Brain pericyte (primary cell): Measurements from ENCODE around the gene NECAB2.
"Not testable (repeated sequence)": the region's sequence is repeated elsewhere in the genome, so short reads cannot be mapped to it uniquely, and the experiment has no call there.

Experiments
- DNase-seq: peaks from one replicate; pipeline ENCODE4 v3.0.0-alpha.2; 2012; ENCODE audit warnings: low read depth, low spot score

NECAB2 gene

GRCh38 chr16:83936581-83937165, 31.4 kb upstream of the NECAB2 start:
- DNase-seq, result no peak

DNA sequence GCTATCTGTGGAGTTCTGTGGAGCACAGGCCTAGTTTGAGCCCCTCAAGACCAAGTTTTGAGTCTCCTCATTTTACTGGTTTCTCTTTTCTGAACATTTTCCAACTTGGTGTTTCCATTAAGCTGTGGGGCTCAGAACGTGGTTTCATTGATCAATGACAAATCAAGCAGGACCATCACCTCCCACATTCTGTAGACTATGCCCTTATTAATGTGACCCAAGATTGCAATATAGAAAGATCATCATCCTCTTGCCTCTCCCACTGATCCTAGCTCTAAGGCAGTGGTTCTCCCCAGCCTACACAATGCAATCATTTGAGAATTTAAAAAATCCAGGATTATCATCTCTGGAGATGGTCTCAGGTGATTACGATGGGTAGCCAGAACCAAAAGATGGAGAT, 30.8 kb upstream of the NECAB2 start:
- no peak for DNase-seq

GRCh38 chr16:83937922-83938885, 29.8 kb upstream of the NECAB2 start:
- DNase-seq, result no peak

DNA sequence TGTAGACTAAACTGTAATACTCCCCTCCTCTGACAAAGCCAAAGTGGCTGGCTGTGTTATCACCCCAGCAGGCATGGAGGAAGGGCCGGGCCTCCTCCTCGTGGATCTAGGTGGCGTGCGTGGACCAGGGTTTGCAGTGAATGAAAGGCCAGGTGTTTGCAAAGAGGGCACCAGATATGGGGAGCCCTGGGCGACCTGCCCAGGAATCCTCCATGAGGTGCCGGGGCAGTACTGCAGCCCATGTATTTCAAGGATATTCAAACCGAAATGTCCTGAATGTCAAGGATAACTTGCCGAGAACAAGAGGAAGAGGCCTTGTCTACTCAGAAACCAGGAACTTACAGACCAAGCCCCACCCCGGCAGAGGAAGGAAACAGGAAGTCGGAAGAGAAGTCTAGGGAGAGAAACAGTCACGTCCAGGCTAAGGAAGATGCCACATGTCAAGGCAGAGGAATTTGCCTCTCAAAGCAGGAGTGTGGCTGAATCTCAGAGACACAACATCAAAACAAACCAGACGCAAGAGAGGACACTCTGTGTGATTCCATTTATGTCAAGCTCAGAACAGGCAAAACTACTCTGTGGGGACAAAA, 28.7 kb upstream of the NECAB2 start:
- DNase-seq, result no peak

GRCh38 chr16:83940119-83940518, 27.9 kb upstream of the NECAB2 start:
- DNase-seq, result no peak

GRCh38 chr16:83940630-83941378, 27.2 kb upstream of the NECAB2 start:
- DNase-seq, result no peak

- not testable (repeated sequence) for DNase-seq
Measured at GRCh38 chr16:83941546-83941945, 26.5 kb upstream of the NECAB2 start.

DNA sequence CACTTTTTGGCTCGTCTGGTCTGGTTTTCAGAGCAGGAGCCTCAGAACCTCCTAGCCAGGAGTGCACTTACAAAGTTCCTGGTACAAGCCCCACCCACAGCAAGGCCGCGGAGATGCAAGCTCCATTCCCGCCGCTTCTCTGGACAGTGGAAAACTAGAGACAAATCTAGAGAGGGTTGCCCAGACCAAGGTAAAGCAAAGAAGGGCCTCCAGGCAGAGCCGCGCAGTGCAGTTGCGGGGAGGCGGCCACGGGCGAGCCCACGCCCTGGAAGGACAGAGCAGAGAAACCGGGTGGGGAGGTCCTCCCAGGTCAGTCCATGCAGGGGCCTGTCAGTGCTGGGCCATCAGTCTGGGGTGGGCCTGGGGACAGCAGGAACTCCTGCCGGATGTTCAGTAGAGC, 26.0 kb upstream of the NECAB2 start:
- DNase-seq, result no peak

- no peak for DNase-seq
Measured at GRCh38 chr16:83942815-83943515, 25.1 kb upstream of the NECAB2 start.

- no peak for DNase-seq
Measured at GRCh38 chr16:83943516-83944050, 24.5 kb upstream of the NECAB2 start.

GRCh38 chr16:83945587-83945986, 22.5 kb upstream of the NECAB2 start:
- no peak for DNase-seq

- DNase-seq, result no peak
Measured at GRCh38 chr16:83946154-83946780, 21.8 kb upstream of the NECAB2 start.

DNA sequence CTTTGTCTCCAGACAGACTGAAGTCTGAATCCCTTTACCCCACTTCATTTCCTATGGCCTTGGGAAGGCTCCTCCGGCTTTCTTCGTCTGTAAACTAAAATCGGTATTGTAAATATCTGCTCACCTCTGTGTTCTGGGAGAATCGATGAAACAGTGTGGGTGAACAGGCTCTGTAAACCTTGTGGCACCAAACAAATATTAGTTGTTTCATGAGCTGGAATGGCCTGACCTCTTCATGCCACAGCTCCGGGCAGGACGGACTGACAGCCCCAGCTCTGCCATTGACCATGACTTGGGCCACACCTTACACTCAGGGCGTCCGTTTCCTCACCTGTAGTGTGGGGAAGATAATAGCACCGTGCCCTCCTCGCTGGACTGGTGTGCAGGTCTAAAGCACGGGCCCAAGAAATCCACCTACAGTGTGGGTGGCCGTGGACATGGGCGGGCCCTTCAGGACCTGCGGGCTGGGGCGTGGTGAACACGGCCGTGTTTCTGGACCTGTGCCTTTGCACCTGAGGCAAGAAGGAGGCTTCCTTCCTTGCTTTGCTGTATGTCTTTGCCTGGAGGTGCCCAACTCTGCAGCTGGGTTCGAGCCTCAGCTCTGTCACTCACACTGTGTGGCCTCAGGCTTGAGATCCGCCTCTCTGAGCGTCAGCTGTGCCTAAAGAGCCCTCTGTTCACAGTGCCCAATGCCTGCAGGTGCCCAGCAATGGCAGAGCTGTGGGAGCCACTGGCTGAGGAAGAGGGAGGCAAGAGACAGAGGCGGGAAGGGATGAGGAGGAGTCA, 21.1 kb upstream of the NECAB2 start:
- no peak for DNase-seq

DNA sequence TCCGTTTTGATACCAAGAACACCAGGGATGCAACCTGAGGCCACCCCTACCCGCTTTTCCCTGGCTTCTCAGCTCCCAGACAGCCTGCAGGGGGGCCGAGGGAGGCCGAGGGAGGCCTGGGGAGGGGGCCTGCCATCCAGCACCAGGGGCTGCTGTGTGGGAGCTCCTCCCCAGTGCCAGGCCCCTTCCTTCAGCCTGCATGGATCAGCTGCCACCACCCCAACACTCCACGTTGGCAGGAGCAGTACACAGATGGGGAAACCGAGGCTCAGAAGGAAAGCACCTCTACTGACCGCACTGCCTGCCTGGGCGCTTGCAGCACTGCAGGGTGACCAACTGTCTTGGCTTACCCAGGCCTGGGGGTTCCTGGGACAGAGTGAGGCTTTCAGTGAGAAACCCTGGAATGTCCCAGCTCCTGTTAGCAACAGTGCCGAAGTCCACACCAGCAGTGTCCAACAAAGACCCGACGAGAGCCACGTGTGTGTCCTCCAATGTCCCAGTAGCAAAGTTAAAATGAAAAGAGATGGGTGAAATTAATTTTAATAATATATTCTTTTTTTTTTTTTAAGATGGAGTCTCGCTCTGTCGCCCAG, 20.3 kb upstream of the NECAB2 start:
- no peak for DNase-seq

DNA sequence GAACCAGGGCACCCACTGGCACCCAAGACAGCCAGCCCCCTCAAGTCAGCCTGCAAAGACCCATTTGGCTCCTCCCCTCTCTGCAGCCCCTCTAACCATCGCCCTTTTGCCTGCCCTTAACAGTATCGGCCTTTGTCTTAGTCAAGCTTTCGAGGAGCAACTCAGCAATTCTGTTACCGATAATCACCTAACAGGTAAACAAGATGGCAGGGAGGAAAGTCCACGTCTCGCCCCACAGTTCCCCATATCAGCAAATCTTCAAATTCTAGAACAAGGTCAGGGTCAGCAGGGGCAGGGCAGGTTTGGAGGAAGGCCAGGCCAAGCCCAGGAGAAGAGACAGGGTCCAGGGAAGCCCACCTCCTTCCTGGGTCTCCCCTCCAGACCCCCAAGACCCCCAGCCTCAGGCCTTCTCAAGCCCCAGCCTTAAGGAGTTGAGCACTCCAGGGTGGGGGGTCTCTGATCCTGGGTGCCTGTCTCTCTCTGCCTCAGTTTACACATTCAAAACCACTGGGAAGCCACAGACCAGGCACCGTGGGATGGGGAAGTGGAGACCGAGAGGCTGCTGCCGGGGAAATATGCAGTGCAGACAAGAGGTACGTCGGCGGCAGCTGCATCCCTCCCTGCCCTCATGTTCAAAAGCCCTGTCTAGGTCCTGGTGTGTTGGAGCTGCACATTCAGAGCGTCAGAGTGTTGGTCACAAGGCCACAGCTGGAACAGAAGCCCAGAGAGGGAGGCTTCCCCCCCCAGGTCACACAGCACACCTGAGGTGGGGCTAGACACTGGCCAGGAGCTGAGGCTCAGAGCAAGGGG, 18.9 kb upstream of the NECAB2 start:
- DNase-seq, result no peak

DNA sequence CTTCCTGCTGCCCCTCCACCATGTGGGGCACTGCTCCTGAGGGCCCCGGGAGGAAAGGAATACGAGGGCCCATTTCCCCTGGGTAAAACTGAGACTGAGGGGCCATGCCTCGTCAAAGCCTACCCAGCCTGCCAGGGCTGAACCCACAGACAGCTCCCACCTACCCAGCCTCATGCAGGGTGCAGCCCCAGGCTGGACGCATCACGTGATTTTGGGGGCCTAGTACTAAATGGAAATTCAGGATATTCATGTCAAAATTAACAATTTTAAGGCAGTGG, 18.4 kb upstream of the NECAB2 start:
- DNase-seq, result no peak

DNA sequence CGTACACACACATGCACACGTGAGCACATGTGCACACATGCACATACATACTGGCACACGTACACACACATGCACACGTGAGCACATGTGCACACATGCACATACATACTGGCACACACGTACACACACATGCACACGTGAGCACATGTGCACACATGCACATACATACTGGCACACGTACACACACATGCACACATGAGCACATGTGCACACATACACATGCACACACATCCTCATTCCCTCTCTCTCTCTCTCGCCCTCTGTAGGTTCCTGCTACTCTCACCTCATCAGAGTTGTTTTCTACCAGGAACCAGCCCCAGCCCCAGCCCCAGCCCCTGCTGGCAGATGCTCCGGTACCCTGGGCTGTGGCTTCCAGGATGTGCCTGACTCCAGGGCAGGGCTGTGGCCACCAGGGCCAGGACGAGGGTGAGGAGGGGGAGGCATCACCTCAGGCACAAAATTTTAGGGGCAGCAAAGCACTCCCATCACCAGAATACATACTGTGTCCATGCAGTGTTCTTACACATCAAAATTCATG, 17.1 kb upstream of the NECAB2 start:
- not testable (repeated sequence) for DNase-seq

GRCh38 chr16:83951544-83951943, 16.5 kb upstream of the NECAB2 start:
- no peak for DNase-seq

DNA sequence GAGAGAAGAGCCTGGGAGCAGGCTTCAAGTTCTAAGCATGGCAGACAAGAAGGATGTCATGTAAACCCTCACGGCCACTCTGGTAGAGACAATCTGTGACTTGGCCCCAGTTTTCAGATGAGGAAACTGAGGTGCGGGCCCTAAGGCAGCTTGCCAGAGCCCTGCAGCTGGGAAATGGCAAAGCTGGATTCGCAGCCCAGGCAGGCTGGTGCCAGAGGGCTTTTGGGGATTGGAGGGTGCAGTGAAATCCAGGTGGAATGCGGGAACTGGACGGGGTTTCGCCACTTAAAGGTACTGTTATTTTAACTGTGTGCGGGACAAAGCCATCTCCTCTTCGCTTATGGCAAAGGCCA, 15.5 kb upstream of the NECAB2 start:
- no peak for DNase-seq
